GM12878 (cell line): ENCODE data around the gene CMSS1. TPM values are rescaled to one million over a fixed set of nuclear protein-coding genes. Genes with fewer than 3 reads are reported as not detected.

Experiments
- ATAC-seq: fragments of 200-7000 bp; cut with Tn5 transposase; 3 replicates; pipeline ENCODE4 v1.9.1; 2020; ENCODE audit warnings: mild to moderate bottlenecking, moderate library complexity
- BruUV-seq: library from RNA; stranded (reverse); fragments of 400-500 nt; replicated peaks from 2 replicates; lab custom pipeline; 2021; lab: Mats Ljungman, UMichigan
- CTCF ChIA-PET: fragments of 300-600 bp; sonication (Branson Sonifier 250); formaldehyde crosslinking; extraction: SDS; loops from one replicate; lab custom pipeline; 2021; ENCODE audit warnings: inconsistent platforms; lab: Yijun Ruan, JAX
- POLR2A ChIA-PET: fragments of 350-600 bp; formaldehyde crosslinking; extraction: SDS; loops from one replicate; lab custom pipeline; 2021; ENCODE audit warnings: inconsistent platforms; lab: Charles Lee
- RAD21 ChIA-PET: fragments of 300-600 bp; sonication (Branson Sonifier 250); formaldehyde crosslinking; loops from one replicate; lab custom pipeline; 2023; ENCODE audit warnings: antibody characterized with exemption; ENCODE audit not compliant: unreplicated experiment; lab: Charles Lee
- SMC1A ChIA-PET: fragments of 300-600 bp; sonication (Branson Sonifier 250); formaldehyde crosslinking; loops from one replicate; lab custom pipeline; 2023; ENCODE audit not compliant: unreplicated experiment, uncharacterized antibody; lab: Charles Lee
- DNase-seq: peaks from one replicate; pipeline ENCODE4 v3.0.0-alpha.2; 2011; ENCODE audit warnings: low read depth, low spot score
- FAIRE-seq: peaks from 3 replicates; lab custom pipeline; 2011; peaks lifted over from hg19 to GRCh38; lab: Jason Lieb, UNC
- H2AFZ ChIP-seq: 2 replicates; pipeline ENCODE4 v1.6.0; 2011; ENCODE audit warnings: low read depth, low read length, control low read depth; ENCODE audit not compliant: control insufficient read depth
- H3K27ac ChIP-seq: 2 replicates; pipeline ENCODE4 v1.5.1; 2011; ENCODE audit warnings: control low read depth; ENCODE audit not compliant: control insufficient read depth, insufficient read depth
- H3K27me3 ChIP-seq, 2 experiments: replicated peaks in 1 of 2; 2 replicates each; pipeline versions ENCODE4 v1.6.0 to v1.6.1; 2011; ENCODE audit warnings: low read length in 1 of 2; ENCODE audit not compliant: control insufficient read depth in 2 of 2, insufficient read depth in 2 of 2
- H3K36me3 ChIP-seq, 2 experiments: 2 replicates each; pipeline ENCODE4 v1.5.1; 2011; ENCODE audit warnings: low read length in 1 of 2; ENCODE audit not compliant: control insufficient read depth in 2 of 2, insufficient read depth in 2 of 2
- H3K4me1 ChIP-seq: 2 replicates; pipeline ENCODE4 v1.6.1; 2011; ENCODE audit warnings: mild to moderate bottlenecking, low read length, moderate library complexity, mixed read lengths; ENCODE audit not compliant: control insufficient read depth, insufficient read depth
- H3K4me2 ChIP-seq: 2 replicates; pipeline ENCODE4 v1.6.0; 2011; ENCODE audit warnings: control low read depth; ENCODE audit not compliant: control insufficient read depth, insufficient read depth
- H3K4me3 ChIP-seq: fragments of 200-600 bp; sonication (generic); 2 replicates; pipeline ENCODE4 v1.5.1; 2016
- H3K79me2 ChIP-seq: 2 replicates; pipeline ENCODE4 v1.6.0; 2011; ENCODE audit warnings: low read length; ENCODE audit not compliant: control insufficient read depth, insufficient read depth
- H3K9ac ChIP-seq: 2 replicates; pipeline ENCODE4 v1.8.0; 2011; ENCODE audit warnings: low read length, control low read depth, mixed read lengths; ENCODE audit not compliant: control insufficient read depth, insufficient read depth
- H3K9me3 ChIP-seq: replicated peaks from 3 replicates; pipeline ENCODE4 v1.5.1; 2011; ENCODE audit warnings: mild to moderate bottlenecking, low read length; ENCODE audit not compliant: control insufficient read depth, insufficient read depth
- H4K20me1 ChIP-seq: 2 replicates; pipeline ENCODE4 v1.6.0; 2011; ENCODE audit not compliant: control insufficient read depth, insufficient read depth
- BCL11A ChIP-seq: IDR thresholded peaks from 2 replicates; pipeline ENCODE4 v1.6.1; 2011; ENCODE audit warnings: low read depth, low read length
- CEBPB ChIP-seq, 2 experiments: fragments of 150-350 bp in 1 of 2; IDR thresholded peaks; 2 replicates each; pipeline ENCODE4 v1.6.1; 2012 to 2014; ENCODE audit warnings: low read depth in 2 of 2, low read length in 2 of 2, borderline replicate concordance in 1 of 2, inconsistent platforms in 1 of 2
- CHD2 ChIP-seq: IDR thresholded peaks from 2 replicates; pipeline ENCODE4 v1.6.1; 2011; ENCODE audit warnings: low read depth, low read length, improper control_type of control experiment, borderline replicate concordance
- CHD4 ChIP-seq: fragments of 200-600 bp; sonication (generic); IDR thresholded peaks from 2 replicates; pipeline ENCODE4 v1.6.1; 2016; ENCODE audit warnings: mild to moderate bottlenecking
- CREB1 ChIP-seq: IDR thresholded peaks from 2 replicates; pipeline ENCODE4 v1.6.1; 2012; ENCODE audit warnings: low read depth, mild to moderate bottlenecking, inconsistent platforms
- DPF2 ChIP-seq: fragments of 450-650 bp; IDR thresholded peaks from 2 replicates; pipeline ENCODE4 v1.6.1; 2017; ENCODE audit warnings: mild to moderate bottlenecking
- HCFC1 ChIP-seq: fragments of 150-350 bp; IDR thresholded peaks from 2 replicates; pipeline ENCODE4 v1.6.1; 2014; ENCODE audit warnings: low read length
- MYC ChIP-seq: IDR thresholded peaks from 2 replicates; pipeline ENCODE4 v1.6.1; 2011; ENCODE audit warnings: mild to moderate bottlenecking, low read length, moderate library complexity, inconsistent platforms; ENCODE audit not compliant: insufficient read depth, insufficient replicate concordance, insufficient read length, severe bottlenecking
- PBX3 ChIP-seq: IDR thresholded peaks from 2 replicates; pipeline ENCODE4 v1.6.1; 2011; ENCODE audit warnings: mild to moderate bottlenecking, low read depth, low read length, moderate library complexity; ENCODE audit not compliant: insufficient replicate concordance
- PML ChIP-seq: IDR thresholded peaks from 2 replicates; pipeline ENCODE4 v1.6.1; 2012; ENCODE audit warnings: low read length, inconsistent platforms
- RBBP5 ChIP-seq: fragments of 200-600 bp; sonication (generic); conservative IDR thresholded peaks from 2 replicates; pipeline ENCODE4 v1.6.1; 2016
- SMARCA5 ChIP-seq: fragments of 450-650 bp; IDR thresholded peaks from 2 replicates; pipeline ENCODE4 v1.6.1; 2017; ENCODE audit warnings: mild to moderate bottlenecking
- SP1 ChIP-seq: IDR thresholded peaks from one replicate; pipeline ENCODE4 v1.6.1; 2011; ENCODE audit warnings: low read depth, low read length
- WGBS: methylation state at CpG from one replicate; pipeline ENCODE4 v1.1.6; 2016; ENCODE audit warnings: low lambda C conversion rate; ENCODE audit not compliant: insufficient replicate concordance, insufficient coverage; ENCODE audit errors: missing lambda C conversion rate; 5-methylcytosine and 5-hydroxymethylcytosine counted together
- in situ Hi-C: fragments of 300-500 bp; cut with MboI; formaldehyde crosslinking; loops from 9 replicates; pipeline ENCODE4 v1.14.3; 2018; ENCODE audit warnings: mixed read lengths
- intact Hi-C: fragments of 100-400 bp; cut with micrococcal nuclease; formaldehyde crosslinking; loops from one replicate; pipeline ENCODE4 v1.14.2; 2022; ENCODE audit not compliant: unreplicated experiment
- polyA plus RNA-seq, 11 experiments: library from polyadenylated mRNA; depleted of rRNA in 4 of 11; unstranded in 6 of 11; stranded (reverse) in 5 of 11; fragments of >200 nt; fragmentation: Nextera tagmentation in 4 of 11; fragmentation: Illumina TruSeq in 1 of 11; extraction: Ambion mirVana in 4 of 11; extraction: Trizol in 1 of 11; gene quantifications; 1 replicate in 1 of 11; 2 replicates in 10 of 11; pipeline versions ENCODE4 v1.2.1 to v1.2.3, GENCODE V29; 2011 to 2016; ENCODE audit warnings: inconsistent platforms in 2 of 11, missing spikeins in 2 of 11, low read depth in 1 of 11
- total RNA-seq, 4 experiments: library from RNA; depleted of rRNA in 3 of 4; stranded (reverse); fragments of >200 nt in 3 of 4; fragmentation: Illumina TruSeq in 1 of 4; extraction: Trizol in 1 of 4; gene quantifications; 2 replicates each; pipeline versions ENCODE4 v1.2.1 to v1.2.3, GENCODE V29; 2013 to 2021
- TF ChIP-seq, protein P1 (sequence below): fragments of 150-350 bp; IDR thresholded peaks from 2 replicates; pipeline ENCODE4 v1.6.1; 2016; ENCODE audit warnings: low read depth, low read length

CMSS1 gene
- total and polyA plus RNA-seq, 10 of the 15 experiments (the other 5 are each of a cell fraction or from before 2014, with no cell fraction given) = 31.0 to 118 (median 70.1) TPM

DNA sequence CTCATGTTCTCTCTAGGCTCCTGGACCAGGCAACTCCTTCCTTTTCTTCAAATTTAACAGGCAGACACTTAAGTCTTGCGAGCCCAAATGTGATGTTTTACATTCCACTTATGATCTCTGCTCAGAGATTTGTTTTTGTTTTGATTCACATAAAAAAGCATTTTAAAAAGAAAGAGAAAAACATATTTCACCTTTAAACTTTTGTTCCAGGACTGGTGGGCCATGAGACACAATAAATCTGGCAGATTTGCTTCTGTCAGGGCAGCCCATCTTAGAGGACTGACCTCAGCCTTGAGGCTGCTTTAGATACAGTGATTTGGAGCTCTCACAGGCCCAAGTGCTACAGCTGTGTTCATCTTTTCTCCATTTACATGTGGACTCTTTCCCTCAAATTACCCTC, 52.0 kb downstream of the CMSS1 start:
- no peak overlapping the region for H2AFZ ChIP-seq
- no TSS peak for BruUV-seq
- ATAC-seq (no peak), DNase-seq (no peak), FAIRE-seq (no peak)
- ChIA-PET SMC1A (interaction anchor here (0.9 to 3.3 kb wide), 5 partner anchors 9 to 38 kb away, joined by 3 to 13 read pairs (median 3); no protein-coding TSS in a partner anchor), POLR2A (interaction anchor here (1.0 kb wide), 1 partner anchor 25 kb away, joined by 5 read pairs; no protein-coding TSS in a partner anchor), CTCF (interaction anchor here (0.7 to 1.5 kb wide), 3 partner anchors 11 to 67 kb away, joined by 3 to 5 read pairs (median 4); no protein-coding TSS in a partner anchor), RAD21 (interaction anchor here (1.6 kb wide), 1 partner anchor 25 kb away, joined by 7 read pairs; no protein-coding TSS in a partner anchor)
- no peak overlapping the region for H3K9ac ChIP-seq
- H3K79me2 ChIP-seq = peaks cover 16% of the 10 kb centered on the region
- 100% methylated on average over 1 of the region's 1 CpG for WGBS
- no peaks in the 10 kb centered on the region for H3K36me3 ChIP-seq
- H3K27ac ChIP-seq = no peak overlapping the region
- TF ChIP-seq BCL11A = no peak
- TF ChIP-seq CHD2 = no peak
- TF ChIP-seq, protein P1, sequence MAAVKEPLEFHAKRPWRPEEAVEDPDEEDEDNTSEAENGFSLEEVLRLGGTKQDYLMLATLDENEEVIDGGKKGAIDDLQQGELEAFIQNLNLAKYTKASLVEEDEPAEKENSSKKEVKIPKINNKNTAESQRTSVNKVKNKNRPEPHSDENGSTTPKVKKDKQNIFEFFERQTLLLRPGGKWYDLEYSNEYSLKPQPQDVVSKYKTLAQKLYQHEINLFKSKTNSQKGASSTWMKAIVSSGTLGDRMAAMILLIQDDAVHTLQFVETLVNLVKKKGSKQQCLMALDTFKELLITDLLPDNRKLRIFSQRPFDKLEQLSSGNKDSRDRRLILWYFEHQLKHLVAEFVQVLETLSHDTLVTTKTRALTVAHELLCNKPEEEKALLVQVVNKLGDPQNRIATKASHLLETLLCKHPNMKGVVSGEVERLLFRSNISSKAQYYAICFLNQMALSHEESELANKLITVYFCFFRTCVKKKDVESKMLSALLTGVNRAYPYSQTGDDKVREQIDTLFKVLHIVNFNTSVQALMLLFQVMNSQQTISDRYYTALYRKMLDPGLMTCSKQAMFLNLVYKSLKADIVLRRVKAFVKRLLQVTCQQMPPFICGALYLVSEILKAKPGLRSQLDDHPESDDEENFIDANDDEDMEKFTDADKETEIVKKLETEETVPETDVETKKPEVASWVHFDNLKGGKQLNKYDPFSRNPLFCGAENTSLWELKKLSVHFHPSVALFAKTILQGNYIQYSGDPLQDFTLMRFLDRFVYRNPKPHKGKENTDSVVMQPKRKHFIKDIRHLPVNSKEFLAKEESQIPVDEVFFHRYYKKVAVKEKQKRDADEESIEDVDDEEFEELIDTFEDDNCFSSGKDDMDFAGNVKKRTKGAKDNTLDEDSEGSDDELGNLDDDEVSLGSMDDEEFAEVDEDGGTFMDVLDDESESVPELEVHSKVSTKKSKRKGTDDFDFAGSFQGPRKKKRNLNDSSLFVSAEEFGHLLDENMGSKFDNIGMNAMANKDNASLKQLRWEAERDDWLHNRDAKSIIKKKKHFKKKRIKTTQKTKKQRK = no peak
- TF ChIP-seq SP1 = no peak
- no peak for TF ChIP-seq PML
- no peak for TF ChIP-seq CREB1
- no peak for TF ChIP-seq RBBP5
- no peak for TF ChIP-seq CHD4
- no peak for TF ChIP-seq PBX3
- TF ChIP-seq SMARCA5 = no peak
- no peak for TF ChIP-seq HCFC1
- TF ChIP-seq MYC = no peak
- TF ChIP-seq CEBPB (IDR thresholded peaks at IDR 0.05; ENCODE audit: borderline replicate concordance in 1 of 2, low read depth in 2 of 2, low read length in 2 of 2) = no peak
- no peak for TF ChIP-seq DPF2
- intact Hi-C loops = no loop called here
- H3K4me3 ChIP-seq = no peak overlapping the region
- no peak overlapping the region for H3K4me2 ChIP-seq
- no peaks in the 10 kb centered on the region for H4K20me1 ChIP-seq
- no peaks in the 10 kb centered on the region for H3K27me3 ChIP-seq
- H3K4me1 ChIP-seq = peaks cover 38% of the 10 kb centered on the region
- in situ Hi-C loops = no loop called here
- H3K9me3 ChIP-seq = no peaks in the 10 kb centered on the region
